ENCODE data around the gene CDR2.

- TF ChIP-seq POLR2A (IDR thresholded peaks at IDR 0.05; ENCODE audit: low read length), result no peak
- no peak for TF ChIP-seq GATA1 (IDR thresholded peaks at IDR 0.05; ENCODE audit: low read depth, low read length)
These were observed 49.3 kb upstream of the CDR2 start for GRCh38 chr16:22423716-22424115.
